Liver (tissue), 3 donors: Measurements from ENCODE around the gene PAQR7.

Experiments used
- RAD21 ChIP-seq, 2 donors: IDR thresholded peaks; 2 replicates each; pipeline ENCODE4 v1.6.1; 2016; ENCODE audit warnings: antibody characterized with exemption in 2 of 2, mild to moderate bottlenecking in 2 of 2
- TF ChIP-seq, protein P1 (sequence below): fragments of 150-350 bp; IDR thresholded peaks from 2 replicates; pipeline ENCODE4 v1.5.1; 2017; ENCODE audit warnings: improper control_type of control experiment, low read depth, low read length; ENCODE audit not compliant: missing input control
- donor health status: healthy.
- donor health status: healthy.

DNA sequence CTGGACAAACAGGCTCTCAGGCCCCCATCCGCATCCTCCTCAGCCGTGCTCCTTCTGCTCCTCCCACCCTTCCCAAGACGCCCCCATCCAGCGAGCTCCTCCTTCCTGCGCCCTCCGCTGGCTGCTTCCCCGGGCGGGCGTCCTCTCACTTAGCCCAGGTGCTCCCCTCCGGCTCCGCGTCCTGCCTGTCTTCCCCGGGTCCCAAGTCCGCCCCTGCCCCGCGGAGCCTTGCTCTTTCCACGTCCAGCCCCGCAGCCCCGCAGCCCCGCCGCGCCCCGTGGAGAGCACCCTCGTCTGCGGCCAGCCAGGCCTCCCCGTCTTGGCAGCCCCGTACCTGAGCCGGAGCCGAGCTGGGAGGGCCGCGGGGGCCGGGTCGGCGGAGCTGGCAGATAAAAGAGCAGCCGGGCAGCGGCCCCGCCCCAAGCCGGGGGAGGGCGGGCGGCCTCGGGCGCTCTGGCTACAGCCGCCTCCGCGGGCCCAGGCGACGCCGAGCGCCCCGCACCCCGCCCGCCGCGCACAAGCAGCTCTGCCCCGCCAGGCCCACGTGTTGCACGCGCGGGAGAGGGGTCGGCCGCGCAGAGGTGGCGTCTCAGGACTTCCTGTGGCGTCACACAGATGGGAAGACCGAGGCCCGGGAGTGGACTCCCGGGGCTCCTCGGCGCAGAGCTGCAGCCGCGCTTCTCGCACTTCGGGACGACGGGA, at the start of gene PAQR7:
- TF ChIP-seq, protein P1, sequence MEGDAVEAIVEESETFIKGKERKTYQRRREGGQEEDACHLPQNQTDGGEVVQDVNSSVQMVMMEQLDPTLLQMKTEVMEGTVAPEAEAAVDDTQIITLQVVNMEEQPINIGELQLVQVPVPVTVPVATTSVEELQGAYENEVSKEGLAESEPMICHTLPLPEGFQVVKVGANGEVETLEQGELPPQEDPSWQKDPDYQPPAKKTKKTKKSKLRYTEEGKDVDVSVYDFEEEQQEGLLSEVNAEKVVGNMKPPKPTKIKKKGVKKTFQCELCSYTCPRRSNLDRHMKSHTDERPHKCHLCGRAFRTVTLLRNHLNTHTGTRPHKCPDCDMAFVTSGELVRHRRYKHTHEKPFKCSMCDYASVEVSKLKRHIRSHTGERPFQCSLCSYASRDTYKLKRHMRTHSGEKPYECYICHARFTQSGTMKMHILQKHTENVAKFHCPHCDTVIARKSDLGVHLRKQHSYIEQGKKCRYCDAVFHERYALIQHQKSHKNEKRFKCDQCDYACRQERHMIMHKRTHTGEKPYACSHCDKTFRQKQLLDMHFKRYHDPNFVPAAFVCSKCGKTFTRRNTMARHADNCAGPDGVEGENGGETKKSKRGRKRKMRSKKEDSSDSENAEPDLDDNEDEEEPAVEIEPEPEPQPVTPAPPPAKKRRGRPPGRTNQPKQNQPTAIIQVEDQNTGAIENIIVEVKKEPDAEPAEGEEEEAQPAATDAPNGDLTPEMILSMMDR: no peak
- TF ChIP-seq RAD21 (IDR thresholded peaks at IDR 0.05): no peak
